ELF-1 (cell line): Measurements from ENCODE around the gene NLK.
"Not testable (repeated sequence)": the region's sequence is repeated elsewhere in the genome, so short reads cannot be mapped to it uniquely, and the experiment has no call there.

Experiments
- DNase-seq: peaks from one replicate; pipeline ENCODE4 v3.0.0-alpha.2; 2016; ENCODE audit warnings: low read depth, low spot score

Gene NLK

GRCh38 chr17:28042657-28042720 lies at the start of gene NLK:
NLK (plus strand) TSS chr17:28042677; CDS start chr17:28042874, 197 bp downstream.
- no peak for DNase-seq

DNA sequence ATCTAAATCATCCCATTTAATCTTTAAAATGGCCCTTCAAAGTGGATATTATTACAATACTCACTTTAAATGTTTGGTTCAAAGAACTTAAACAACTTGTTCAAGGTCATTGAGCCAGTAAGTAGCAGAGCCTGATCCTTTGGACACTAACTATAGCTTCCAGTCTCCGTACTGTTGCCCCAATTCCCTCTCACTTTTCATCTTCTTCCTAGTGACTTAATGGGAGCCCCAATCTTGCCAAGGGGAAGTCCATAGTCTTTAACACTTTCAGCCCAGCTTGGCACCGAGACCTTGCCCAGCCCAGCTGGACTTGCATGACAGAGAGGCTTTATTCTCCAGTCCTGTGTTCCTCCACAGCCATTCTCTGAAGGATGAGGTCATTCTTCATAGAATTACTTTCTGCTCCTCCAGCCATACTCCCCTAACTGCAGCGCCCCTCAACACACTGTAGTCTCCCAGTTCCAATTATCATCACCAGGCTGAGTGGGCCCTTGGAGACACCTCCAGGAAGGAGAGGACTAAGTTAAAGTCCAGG lies 49.2 kb upstream of the NLK start:
- DNase-seq: no peak

- DNase-seq: no peak
These were observed 48.7 kb upstream of the NLK start for GRCh38 chr17:27993723-27994310.

- DNase-seq: no peak
These were observed 47.9 kb upstream of the NLK start for GRCh38 chr17:27994586-27994985.

DNA sequence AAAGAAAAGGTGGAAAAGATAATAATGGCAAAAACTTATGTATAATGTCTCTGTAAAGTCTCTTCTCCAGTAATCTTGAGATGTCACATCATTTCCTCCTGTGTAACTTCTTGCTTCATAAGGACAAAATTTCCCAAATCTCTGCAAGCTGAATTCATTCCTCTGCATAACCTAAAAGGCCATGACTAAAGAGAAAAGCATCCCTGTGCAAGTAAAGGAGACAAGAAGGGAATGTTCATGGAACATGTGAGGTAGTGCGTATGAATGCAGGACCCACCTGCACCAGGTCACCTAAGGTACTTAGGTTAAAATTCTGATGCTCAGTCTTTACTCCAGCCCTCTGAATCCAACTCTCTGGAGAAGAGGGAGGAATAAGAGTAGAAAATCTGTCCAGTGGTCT lies 46.9 kb upstream of the NLK start:
- no peak for DNase-seq

DNA sequence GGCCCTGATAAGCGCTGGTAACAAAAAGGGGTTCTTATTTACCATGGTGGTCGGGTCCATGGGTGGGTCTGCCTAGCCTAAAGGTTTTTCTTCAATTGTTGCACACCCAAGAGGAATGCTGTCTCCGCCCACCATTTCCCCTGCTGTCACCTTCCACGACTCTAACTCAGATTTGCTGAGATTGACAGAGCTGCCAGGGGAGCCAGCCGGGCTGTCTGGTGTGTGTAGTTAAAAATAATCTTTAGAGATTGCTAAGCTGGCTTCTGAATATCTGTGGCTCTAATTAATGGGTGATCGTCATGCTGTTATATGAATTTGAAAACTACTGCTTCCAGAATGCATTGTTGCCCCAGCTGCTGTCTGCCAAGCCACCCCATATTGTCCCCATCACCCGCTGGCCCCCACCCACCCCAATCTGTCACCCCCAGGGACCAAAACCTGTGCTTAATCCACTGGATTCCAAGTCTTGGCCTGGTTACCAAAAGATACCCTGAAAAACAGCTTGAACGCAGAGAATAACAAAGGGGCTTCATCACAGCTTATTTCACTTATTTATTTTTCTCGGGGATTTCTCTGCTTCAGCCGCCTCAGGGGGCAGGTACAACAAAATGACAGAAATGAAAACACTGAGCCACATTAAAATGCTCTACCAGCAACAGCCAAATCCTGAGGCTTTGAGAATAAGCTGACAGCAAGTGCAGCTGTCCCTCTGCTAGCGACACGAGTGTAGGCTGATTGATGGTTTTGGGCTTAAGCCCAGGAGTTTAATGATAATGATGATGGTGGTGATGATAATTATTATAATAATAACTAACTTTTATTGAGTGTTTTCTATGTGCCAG lies 46.1 kb upstream of the NLK start:
- DNase-seq: peak; percentile 10

DNA sequence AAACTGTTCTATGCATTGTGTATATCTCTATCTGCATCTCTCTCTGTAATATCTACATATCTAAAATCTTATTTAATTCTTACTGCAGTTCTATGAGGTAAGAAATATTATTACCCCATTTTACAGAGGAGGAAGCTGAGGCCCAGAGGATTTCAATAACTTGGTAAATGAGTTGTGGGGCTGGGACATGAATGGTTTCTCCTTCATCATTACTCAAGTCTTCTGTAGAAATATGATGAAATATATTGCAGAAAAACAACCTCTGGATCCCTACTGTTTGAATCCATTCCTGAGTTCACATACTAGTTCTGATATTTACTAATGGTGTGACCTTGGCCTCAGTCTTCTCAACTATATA lies 45.5 kb upstream of the NLK start:
- no peak for DNase-seq

DNA sequence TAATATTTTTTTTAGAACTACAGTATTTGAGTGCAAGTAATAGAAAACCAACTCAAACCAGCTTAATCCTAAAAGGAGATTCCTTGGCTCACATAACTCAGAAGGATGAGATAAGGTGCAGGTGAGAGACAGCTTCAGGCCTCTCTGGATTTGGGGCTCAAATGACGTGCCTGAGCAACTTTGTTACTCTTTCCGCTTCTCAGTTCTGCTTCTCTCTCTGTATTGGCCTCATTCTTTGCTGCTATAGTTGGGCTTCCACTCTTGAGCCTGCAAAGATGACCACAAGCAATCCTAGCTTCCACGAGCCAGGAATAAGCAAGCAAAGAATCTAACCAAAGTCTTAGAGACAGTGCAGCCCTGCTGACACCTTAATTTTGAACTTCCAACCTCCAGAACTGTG lies 45.0 kb upstream of the NLK start:
- no peak for DNase-seq

DNA sequence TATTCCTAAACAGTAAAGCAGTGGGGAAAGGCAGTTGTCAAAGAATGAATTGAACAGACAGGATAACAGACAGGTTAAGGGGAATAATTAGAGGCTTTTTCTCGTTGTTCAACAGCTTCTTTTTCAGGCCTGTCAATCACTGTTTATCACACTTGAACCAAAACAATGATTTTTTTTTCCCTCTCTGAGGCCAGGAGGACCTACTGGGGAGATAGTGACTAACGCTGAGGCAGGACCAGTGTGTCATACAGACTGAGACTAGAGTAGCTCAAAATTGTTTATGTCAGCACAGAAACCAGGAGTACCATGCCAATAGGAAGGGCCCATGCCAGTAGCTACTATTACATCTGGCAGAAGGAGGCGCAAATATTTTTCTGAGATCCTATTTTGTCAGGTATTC lies 41.3 kb upstream of the NLK start:
- no peak for DNase-seq

- DNase-seq: no peak
These were observed 38.1 kb upstream of the NLK start for GRCh38 chr17:28004344-28004743.

DNA sequence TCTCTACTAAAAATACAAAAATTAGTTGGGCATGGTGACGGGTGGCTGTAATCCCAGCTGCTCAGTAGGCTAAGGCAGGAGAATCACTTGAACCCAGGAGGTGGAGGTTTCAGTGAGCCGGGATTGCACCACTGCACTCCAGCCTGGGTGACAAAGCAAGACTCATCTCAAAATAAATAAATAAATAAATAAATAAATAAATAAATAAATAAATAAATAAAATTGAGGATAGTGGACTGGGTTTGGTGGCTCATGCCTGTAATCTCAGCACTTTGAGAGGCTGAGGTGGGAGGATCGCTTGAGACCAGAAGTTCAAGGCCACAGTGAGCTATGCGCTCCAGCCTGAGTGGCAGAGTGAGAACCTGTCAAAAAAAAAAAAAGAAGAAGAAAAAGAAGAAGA lies 34.6 kb upstream of the NLK start:
- not testable (repeated sequence) for DNase-seq

DNA sequence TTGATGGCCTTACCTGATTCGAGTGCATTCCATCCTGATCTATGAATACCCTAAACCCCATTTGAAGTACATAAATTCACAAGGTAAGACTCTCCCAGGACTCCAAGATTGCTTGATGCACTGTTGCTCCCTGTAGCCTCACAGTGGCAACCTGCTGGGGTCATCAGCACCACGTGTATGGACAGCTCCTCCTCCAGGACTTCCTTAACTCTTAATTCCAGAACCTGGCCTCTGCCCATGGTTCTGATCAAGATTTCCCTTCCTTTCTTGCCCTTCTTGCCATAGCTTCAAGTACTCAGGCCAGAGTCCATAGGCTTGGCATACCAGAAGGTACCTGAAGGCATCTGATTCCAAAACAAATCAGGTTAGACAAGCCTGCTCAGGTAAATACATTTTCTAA lies 34.0 kb upstream of the NLK start:
- DNase-seq: peak; percentile 69

DNA sequence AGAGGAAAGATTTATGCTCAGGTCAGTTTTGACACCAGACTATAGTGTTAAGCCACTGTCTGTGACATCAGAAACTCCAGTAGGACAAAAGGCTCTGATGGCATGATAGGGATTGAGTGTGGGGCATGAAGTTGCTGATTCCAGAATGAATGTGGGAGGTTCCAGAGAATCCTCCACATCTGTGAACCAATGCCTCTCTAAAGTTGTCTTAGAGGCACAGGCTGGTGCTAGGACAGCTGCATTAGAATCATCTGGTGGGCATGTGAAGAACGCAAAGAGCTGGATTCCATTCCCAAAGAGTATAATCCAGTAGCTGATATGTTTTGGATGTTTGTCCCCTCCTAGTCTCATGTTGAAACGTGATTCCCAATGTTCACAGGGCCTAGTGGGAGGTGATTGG lies 32.1 kb upstream of the NLK start:
- no peak for DNase-seq

GRCh38 chr17:28018439-28019070 lies 23.9 kb upstream of the NLK start:
- no peak for DNase-seq

- no peak for DNase-seq
These were observed 22.0 kb upstream of the NLK start for GRCh38 chr17:28020515-28020914.

GRCh38 chr17:28029044-28029443 lies 13.4 kb upstream of the NLK start:
- no peak for DNase-seq

- DNase-seq: no peak
These were observed 12.1 kb upstream of the NLK start for GRCh38 chr17:28030386-28030785.

DNA sequence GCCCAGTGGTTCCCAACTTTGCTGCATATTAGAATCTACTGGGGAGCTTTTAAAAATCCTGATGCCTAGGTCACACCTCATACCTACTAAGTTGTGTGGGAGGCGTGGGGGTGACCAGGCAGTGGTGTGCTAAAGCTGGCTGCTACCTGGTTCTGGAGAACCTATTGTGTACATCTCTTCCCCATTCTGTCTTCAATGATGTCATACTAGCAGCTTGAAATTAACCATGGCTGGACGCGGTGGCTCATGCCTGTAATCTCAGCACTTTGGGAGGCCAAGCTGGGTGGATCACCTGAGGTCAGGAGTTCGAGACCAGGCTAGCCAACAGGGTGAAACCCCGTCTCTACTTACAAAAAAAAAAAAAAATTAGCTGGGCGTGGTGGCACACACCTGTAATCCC lies 11.3 kb upstream of the NLK start:
- DNase-seq: no peak

DNA sequence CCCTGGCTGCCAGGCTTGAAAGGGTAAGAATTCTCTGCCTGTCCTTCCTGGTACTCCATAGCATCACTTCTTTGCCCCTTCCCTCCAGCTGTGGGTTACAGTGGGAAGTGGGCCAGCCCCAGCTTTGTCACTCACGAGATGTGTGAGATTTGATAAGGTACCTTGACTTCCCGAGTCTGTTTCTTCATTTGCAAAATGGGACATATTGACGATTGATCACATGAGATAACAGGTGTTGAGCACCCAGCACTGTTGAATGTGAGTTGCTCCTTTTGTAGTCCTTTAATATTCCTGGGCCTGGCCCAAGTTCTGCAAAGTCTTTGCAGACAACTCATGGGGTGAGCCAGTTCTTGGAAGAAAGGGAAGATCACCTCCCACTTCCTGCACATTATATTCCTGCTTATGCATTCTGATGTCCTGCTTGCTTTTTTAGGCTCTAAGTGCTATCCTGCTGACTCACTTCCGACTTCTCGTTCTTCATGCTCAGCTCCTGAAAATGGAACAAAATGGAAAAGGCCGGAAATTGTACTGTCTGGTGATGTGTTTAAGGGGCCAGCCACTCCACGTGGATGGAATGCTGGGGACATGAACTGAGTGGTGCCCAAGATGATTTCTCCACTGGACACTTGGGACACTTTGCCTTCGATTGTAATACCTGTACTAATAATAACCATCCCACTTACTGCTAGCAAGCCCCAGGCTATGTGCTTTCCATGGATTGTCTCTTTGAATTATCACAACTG lies 8.3 kb upstream of the NLK start:
- DNase-seq: no peak

DNA sequence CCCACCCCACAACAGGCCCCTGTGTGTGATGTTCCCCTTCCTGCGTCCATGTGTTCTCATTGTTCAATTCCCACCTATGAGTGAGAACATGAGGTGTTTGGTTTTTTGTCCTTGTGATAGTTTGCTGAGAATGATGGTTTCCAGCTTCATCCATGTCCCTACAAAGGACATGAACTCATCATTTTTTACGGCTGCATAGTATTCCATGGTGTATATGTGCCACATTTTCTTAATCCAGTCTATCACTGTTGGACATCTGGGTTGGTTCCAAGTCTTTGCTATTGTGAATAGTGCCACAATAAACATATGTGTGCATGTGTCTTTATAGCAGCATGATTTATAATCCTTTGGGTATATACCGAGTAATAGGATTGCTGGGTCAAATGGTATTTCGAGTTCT lies 7.0 kb upstream of the NLK start:
- not testable (repeated sequence) for DNase-seq

- not testable (repeated sequence) for DNase-seq
These were observed 6.6 kb upstream of the NLK start for GRCh38 chr17:28035884-28036283.

DNA sequence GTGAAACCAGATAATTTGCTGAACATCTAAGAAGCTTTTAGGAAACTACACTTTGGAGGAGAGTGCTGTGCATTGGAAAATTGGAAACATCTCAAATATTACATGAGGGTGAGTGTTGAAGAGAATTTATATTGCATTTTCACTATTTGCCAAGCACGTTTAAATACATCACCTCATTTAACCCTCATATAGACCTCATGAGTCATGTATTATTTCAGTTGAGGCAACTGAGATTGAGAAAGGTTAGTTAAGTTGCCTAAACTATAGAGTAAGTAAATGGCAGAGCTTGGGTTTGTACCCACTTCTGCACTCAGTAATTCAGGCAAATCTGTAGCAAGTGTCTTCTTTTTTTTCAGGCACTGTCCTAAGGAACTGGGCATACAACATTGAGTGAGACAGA lies 3.7 kb upstream of the NLK start:
- DNase-seq: no peak

GRCh38 chr17:28039251-28039650 lies 3.2 kb upstream of the NLK start:
- DNase-seq: no peak
